ENCODE measurements around the gene RNU7-1. TPM values are rescaled to one million over a fixed set of nuclear protein-coding genes. Genes with fewer than 3 reads are reported as not detected.
A peak's percentile ranks its signal among the peaks of the same experiment; 100 is the strongest.

The RNU7-1 gene
- total RNA-seq, 6 donors from 2014 or later, result not detected

DNA sequence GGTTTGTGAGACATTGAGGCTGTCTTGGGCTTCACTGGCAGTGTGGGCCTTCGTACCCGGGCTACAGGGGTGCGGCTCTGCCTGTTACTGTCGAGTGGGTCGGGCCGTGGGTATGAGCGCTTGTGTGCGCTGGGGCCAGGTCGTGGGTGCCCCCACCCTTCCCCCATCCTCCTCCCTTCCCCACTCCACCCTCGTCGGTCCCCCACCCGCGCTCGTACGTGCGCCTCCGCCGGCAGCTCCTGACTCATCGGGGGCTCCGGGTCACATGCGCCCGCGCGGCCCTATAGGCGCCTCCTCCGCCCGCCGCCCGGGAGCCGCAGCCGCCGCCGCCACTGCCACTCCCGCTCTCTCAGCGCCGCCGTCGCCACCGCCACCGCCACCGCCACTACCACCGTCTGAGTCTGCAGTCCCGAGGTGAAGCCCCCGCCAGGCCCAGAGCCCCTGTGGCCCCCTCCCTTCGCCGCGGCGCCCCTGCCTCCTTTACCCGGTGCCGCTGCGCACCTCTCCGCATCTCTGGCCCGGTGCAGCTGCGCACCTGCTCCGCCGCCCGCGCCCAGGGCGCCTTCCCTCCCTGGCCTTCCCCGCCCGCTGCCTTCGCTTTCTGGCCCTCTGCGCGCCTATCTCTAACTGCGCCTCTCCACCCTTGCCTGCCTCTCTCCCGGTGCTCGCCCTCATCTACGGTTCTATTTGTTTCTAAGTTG lies 29.2 kb upstream of the RNU7-1 start, which contains the start of gene ENO2:
Gene ENO2 (plus strand): TSS at position 335 of the 701 bp plus-strand sequence. CDS start 1,253 bp downstream, outside the sequence.
- WGBS, 2 donors, result 0 to 1% methylated on average over 22 to 41 of the region's 68 CpGs
- ATAC-seq (ENCODE audit: low FRiP score in 2 of 2) (peak; percentile 81 to 94), DNase-seq (peak; percentile 82 to 95)
- Histone ChIP-seq H3K27me3 (no peaks in the 10 kb centered on the region), H3K27ac (peak within 1 kb of the TSS; percentile 61 to 82 (median 76)), H3K4me3 (peak within 1 kb of the TSS; percentile 69 to 81 (median 78)), H3K9me3 (no peaks in the 10 kb centered on the region), H3K4me1 (peaks cover 16 to 24% (median 17%) of the 10 kb centered on the region in 4 donors), H3K36me3 (peaks cover 0 to 22% (median 7%) of the 10 kb centered on the region in 4 donors)
- peak in 2 of 4 donors; percentile 16 to 59 for TF ChIP-seq POLR2A (IDR thresholded peaks at IDR 0.05)
- no peak for TF ChIP-seq EP300 (IDR thresholded peaks at IDR 0.05)
- TF ChIP-seq, protein P1, sequence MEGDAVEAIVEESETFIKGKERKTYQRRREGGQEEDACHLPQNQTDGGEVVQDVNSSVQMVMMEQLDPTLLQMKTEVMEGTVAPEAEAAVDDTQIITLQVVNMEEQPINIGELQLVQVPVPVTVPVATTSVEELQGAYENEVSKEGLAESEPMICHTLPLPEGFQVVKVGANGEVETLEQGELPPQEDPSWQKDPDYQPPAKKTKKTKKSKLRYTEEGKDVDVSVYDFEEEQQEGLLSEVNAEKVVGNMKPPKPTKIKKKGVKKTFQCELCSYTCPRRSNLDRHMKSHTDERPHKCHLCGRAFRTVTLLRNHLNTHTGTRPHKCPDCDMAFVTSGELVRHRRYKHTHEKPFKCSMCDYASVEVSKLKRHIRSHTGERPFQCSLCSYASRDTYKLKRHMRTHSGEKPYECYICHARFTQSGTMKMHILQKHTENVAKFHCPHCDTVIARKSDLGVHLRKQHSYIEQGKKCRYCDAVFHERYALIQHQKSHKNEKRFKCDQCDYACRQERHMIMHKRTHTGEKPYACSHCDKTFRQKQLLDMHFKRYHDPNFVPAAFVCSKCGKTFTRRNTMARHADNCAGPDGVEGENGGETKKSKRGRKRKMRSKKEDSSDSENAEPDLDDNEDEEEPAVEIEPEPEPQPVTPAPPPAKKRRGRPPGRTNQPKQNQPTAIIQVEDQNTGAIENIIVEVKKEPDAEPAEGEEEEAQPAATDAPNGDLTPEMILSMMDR (IDR thresholded peaks at IDR 0.05), result peak in 1 of 6 experiments; percentile 5

DNA sequence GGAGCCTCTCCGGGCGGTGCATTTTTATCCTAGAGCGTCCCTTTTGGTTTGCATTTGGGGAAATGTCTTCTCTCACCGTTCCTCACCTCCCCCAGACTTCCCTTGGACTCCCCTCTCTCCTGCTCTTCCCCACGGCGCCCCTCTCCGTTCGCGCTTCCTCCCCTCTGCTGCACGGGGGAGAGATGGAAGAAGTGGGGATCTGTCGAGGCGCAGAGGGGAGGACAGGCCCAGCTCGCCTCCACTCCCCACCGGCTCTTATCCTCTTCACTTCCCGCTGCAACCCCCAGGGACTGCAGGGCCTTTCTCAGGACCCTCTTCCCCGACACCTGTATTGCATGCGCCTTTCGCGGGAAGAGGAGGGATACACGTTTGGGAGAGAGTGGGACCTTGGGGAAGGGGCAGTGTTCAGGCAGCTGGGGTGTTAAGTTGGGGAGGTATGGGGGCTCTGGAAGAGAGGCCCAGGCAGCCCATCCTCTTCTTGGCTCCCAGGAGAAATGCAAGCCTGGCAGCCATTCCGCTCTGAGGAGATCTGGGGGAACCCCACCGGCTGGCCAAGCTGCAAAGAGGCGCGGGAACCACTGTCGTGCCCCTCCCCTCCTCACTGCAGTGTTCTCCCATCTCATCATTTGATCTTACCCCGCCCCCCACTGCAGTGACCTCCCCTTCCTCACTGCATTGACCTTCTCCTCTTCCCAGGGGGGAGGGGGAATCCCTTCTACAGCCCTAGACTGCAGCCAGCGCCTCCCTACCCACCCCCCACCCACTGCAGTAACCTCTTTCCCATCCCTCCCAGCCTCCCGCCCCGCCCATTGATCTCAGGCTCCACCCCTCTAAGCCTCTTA lies 28.4 kb upstream of the RNU7-1 start:
- DNase-seq (no peak), ATAC-seq (ENCODE audit: low FRiP score in 2 of 2) (peak in 1 of 2 donors; percentile 34)
- H3K27ac ChIP-seq, result peak overlapping the region; percentile 61 to 82 (median 76)
- H3K4me3 ChIP-seq, result peak overlapping the region; percentile 69 to 81 (median 78)
- peaks cover 0 to 25% (median 10%) of the 10 kb centered on the region in 4 donors for H3K36me3 ChIP-seq
- no peaks in the 10 kb centered on the region for H3K9me3 ChIP-seq
- peaks cover 16 to 24% (median 17%) of the 10 kb centered on the region in 4 donors for H3K4me1 ChIP-seq
- TF ChIP-seq POLR2AphosphoS5 (IDR thresholded peaks at IDR 0.05), result no peak
- TF ChIP-seq EP300 (IDR thresholded peaks at IDR 0.05), result no peak
- TF ChIP-seq, protein P1 (IDR thresholded peaks at IDR 0.05), result no peak
- no peak for TF ChIP-seq POLR2A (IDR thresholded peaks at IDR 0.05)
- H3K27me3 ChIP-seq, result no peaks in the 10 kb centered on the region
- WGBS, 2 donors, result 24 to 29% methylated on average over 28 of the region's 29 CpGs

DNA sequence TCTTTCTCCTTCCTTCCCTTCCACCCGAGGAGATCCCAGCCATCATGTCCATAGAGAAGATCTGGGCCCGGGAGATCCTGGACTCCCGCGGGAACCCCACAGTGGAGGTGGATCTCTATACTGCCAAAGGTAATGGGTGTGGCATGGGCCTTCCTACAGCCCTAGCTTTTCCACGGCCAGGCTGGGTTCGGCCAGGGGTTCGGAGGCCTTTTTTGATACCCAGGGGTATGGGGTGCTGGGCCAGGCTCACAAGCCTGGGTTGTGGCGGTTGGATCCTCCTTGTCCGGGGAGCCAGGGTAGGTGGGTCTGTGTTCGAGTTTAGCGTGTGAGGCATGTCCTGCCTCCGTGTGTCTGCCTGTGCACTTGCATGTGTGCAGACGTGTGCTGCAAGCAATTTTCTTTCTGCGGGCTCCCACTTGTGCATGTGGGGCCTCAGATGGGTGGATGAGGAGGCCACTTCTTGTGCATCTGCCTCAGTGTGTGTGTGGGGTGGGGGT lies 27.8 kb upstream of the RNU7-1 start:
- ATAC-seq (ENCODE audit: low FRiP score in 2 of 2) (no peak), DNase-seq (no peak)
- Histone ChIP-seq H3K4me3 (no peak overlapping the region), H3K4me1 (peaks cover 16 to 24% (median 17%) of the 10 kb centered on the region in 4 donors), H3K36me3 (peaks cover 0 to 25% (median 10%) of the 10 kb centered on the region in 4 donors), H3K27ac (no peak overlapping the region), H3K27me3 (no peaks in the 10 kb centered on the region), H3K9me3 (no peaks in the 10 kb centered on the region)
- TF ChIP-seq POLR2AphosphoS5 (IDR thresholded peaks at IDR 0.05) (no peak), POLR2A (IDR thresholded peaks at IDR 0.05) (no peak), EP300 (IDR thresholded peaks at IDR 0.05) (no peak)
- TF ChIP-seq, protein P1 (IDR thresholded peaks at IDR 0.05), result no peak
- WGBS, 2 donors, result 78 to 86% methylated on average over 10 to 13 of the region's 14 CpGs

DNA sequence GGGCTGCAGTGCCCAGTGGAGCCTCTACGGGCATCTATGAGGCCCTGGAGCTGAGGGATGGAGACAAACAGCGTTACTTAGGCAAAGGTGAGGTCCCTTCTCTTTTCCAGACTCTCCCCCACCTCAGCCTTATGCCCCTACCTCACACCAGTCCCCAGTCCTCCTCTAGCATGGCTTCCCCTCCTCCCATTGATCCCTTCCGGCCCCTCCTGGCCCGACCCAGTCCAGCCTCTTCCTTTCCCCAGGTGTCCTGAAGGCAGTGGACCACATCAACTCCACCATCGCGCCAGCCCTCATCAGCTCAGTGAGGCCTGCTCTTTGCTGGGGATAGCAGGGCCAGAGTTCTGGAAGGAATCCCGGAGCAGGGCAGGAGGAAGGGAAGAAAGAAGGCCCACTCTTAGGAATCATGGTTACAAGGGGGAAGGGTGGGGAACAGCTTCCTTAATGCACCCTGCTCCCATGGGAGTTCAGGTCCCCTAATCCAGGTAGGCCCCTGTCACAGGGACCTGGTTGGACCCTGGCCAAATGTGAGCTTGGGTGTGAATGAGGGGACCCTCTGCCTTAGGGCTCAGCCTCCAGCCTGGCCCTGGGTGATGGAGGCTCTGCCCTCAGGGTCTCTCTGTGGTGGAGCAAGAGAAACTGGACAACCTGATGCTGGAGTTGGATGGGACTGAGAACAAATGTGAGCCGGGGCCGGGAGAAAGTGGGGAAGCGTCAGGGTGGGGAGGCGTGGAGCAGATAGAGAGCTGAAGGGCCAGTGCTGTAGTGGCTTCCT lies 27.0 kb upstream of the RNU7-1 start:
- peaks cover 16 to 24% (median 17%) of the 10 kb centered on the region in 4 donors for H3K4me1 ChIP-seq
- no peak for ATAC-seq (ENCODE audit: low FRiP score in 2 of 2)
- no peak overlapping the region for H3K4me3 ChIP-seq
- TF ChIP-seq POLR2AphosphoS5 (IDR thresholded peaks at IDR 0.05) (no peak), POLR2A (IDR thresholded peaks at IDR 0.05) (no peak), EP300 (IDR thresholded peaks at IDR 0.05) (no peak)
- TF ChIP-seq, protein P1 (IDR thresholded peaks at IDR 0.05), result no peak
- no peaks in the 10 kb centered on the region for H3K9me3 ChIP-seq
- no peak for DNase-seq
- no peaks in the 10 kb centered on the region for H3K27me3 ChIP-seq
- H3K27ac ChIP-seq, result no peak overlapping the region
- peaks cover 0 to 26% (median 11%) of the 10 kb centered on the region in 4 donors for H3K36me3 ChIP-seq
- WGBS, 2 donors, result 93 to 94% methylated on average over 10 to 11 of the region's 11 CpGs

All from upper lobe of left lung (tissue), 6 donors.